Fibroblast of lung (primary cell): Measurements from ENCODE around the gene SEC23A. TPM values are rescaled to one million over a fixed set of nuclear protein-coding genes. Genes with fewer than 3 reads are reported as not detected.

Experiments used
- DNase-seq, 2 donors: peaks; one replicate each; pipeline versions ENCODE4 v3.0.0 to v3.0.0-alpha.2; 2010; ENCODE audit warnings: low read depth in 2 of 2
- H2AFZ ChIP-seq: 2 replicates; pipeline ENCODE4 v1.5.1; 2012; ENCODE audit warnings: low read length, control low read depth, inconsistent platforms
- H3K27ac ChIP-seq: 2 replicates; pipeline ENCODE4 v1.5.1; 2011; ENCODE audit warnings: low read length, control low read depth; ENCODE audit not compliant: insufficient read depth
- H3K27me3 ChIP-seq: 2 replicates; pipeline ENCODE4 v1.5.1; 2011; ENCODE audit warnings: mild to moderate bottlenecking, low read length; ENCODE audit not compliant: control insufficient read depth, insufficient read depth
- H3K36me3 ChIP-seq: 2 replicates; pipeline ENCODE4 v1.5.1; 2011; ENCODE audit warnings: low read length; ENCODE audit not compliant: control insufficient read depth, insufficient read depth
- H3K4me1 ChIP-seq: 2 replicates; pipeline ENCODE4 v1.5.1; 2011; ENCODE audit warnings: low read length; ENCODE audit not compliant: control insufficient read depth, insufficient read depth; ENCODE audit errors: extremely low read depth
- H3K4me2 ChIP-seq: 2 replicates; pipeline ENCODE4 v1.5.1; 2011; ENCODE audit warnings: low read length, control low read depth; ENCODE audit not compliant: insufficient read depth; ENCODE audit errors: extremely low read depth
- H3K4me3 ChIP-seq, 4 experiments: fragments of 200-600 bp in 1 of 4; sonication (generic) in 1 of 4; replicated peaks in 1 of 4; 2 replicates each; pipeline ENCODE4 v1.5.1; 2011 to 2016; ENCODE audit warnings: low read length in 4 of 4, low read depth in 3 of 4, mild to moderate bottlenecking in 3 of 4, control low read depth in 2 of 4, inconsistent platforms in 1 of 4, mixed read lengths in 1 of 4; ENCODE audit not compliant: insufficient read depth in 1 of 4; ENCODE audit errors: control extremely low read depth in 1 of 4
- H3K79me2 ChIP-seq: 2 replicates; pipeline ENCODE4 v1.5.1; 2012; ENCODE audit warnings: mild to moderate bottlenecking, low read length, inconsistent platforms; ENCODE audit not compliant: control insufficient read depth, insufficient read depth
- H3K9ac ChIP-seq: 2 replicates; pipeline ENCODE4 v1.5.1; 2011; ENCODE audit warnings: mild to moderate bottlenecking, low read length, control low read depth; ENCODE audit not compliant: insufficient read depth
- H3K9me3 ChIP-seq: 2 replicates; pipeline ENCODE4 v1.5.1; 2012; ENCODE audit warnings: low read depth, low read length; ENCODE audit not compliant: control insufficient read depth, insufficient read depth
- H4K20me1 ChIP-seq: 2 replicates; pipeline ENCODE4 v1.5.1; 2011; ENCODE audit warnings: low read length; ENCODE audit not compliant: control insufficient read depth, insufficient read depth; ENCODE audit errors: extremely low read depth
- EZH2 ChIP-seq: IDR thresholded peaks from 2 replicates; pipeline ENCODE4 v1.5.1; 2012; ENCODE audit warnings: low read length, control low read depth, mild to moderate bottlenecking; ENCODE audit errors: missing control alignments
- polyA plus RNA-seq, 2 donors: library from polyadenylated mRNA; depleted of rRNA in 1 of 2; stranded (reverse) in 1 of 2; unstranded in 1 of 2; fragments of >200 nt; gene quantifications; 2 replicates each; pipeline ENCODE4 v1.2.1, GENCODE V29; 2011 to 2012; ENCODE audit warnings: missing spikeins in 1 of 2
- total RNA-seq: library from RNA; depleted of rRNA; stranded (reverse); fragments of >200 nt; gene quantifications from 2 replicates; pipeline ENCODE4 v1.2.1, GENCODE V29; 2014
- TF ChIP-seq, protein P1 (sequence below), 2 donors: IDR thresholded peaks in 1 of 2; conservative IDR thresholded peaks in 1 of 2; 1 replicate in 1 of 2; 2 replicates in 1 of 2; pipeline ENCODE4 v1.5.1; 2011 to 2012; ENCODE audit warnings: low read length in 2 of 2, control low read depth in 1 of 2, inconsistent platforms in 1 of 2, low read depth in 1 of 2, mild to moderate bottlenecking in 1 of 2

The SEC23A gene
- total and polyA plus RNA-seq, 2 donors (not counting 1 experiment from before 2014, with no cell fraction given): 271 to 287 TPM

- H3K79me2 ChIP-seq: no peaks in the 10 kb centered on the region
- no peak overlapping the region for H3K9ac ChIP-seq
- no peaks in the 10 kb centered on the region for H3K9me3 ChIP-seq
- no peak overlapping the region for H3K4me2 ChIP-seq
- H3K4me3 ChIP-seq: no peak overlapping the region
- no peaks in the 10 kb centered on the region for H3K27me3 ChIP-seq
- H2AFZ ChIP-seq: no peak overlapping the region
- H3K36me3 ChIP-seq: no peaks in the 10 kb centered on the region
- no peaks in the 10 kb centered on the region for H3K4me1 ChIP-seq
- no peak overlapping the region for H3K27ac ChIP-seq
- H4K20me1 ChIP-seq: no peaks in the 10 kb centered on the region
- TF ChIP-seq EZH2: no peak
- TF ChIP-seq, protein P1, sequence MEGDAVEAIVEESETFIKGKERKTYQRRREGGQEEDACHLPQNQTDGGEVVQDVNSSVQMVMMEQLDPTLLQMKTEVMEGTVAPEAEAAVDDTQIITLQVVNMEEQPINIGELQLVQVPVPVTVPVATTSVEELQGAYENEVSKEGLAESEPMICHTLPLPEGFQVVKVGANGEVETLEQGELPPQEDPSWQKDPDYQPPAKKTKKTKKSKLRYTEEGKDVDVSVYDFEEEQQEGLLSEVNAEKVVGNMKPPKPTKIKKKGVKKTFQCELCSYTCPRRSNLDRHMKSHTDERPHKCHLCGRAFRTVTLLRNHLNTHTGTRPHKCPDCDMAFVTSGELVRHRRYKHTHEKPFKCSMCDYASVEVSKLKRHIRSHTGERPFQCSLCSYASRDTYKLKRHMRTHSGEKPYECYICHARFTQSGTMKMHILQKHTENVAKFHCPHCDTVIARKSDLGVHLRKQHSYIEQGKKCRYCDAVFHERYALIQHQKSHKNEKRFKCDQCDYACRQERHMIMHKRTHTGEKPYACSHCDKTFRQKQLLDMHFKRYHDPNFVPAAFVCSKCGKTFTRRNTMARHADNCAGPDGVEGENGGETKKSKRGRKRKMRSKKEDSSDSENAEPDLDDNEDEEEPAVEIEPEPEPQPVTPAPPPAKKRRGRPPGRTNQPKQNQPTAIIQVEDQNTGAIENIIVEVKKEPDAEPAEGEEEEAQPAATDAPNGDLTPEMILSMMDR (conservative IDR thresholded peaks at IDR 0.05 in 1 of 2, IDR thresholded peaks at IDR 0.05 in 1 of 2; ENCODE audit: low read depth in 1 of 2, low read length in 2 of 2): no peak
- no peak for DNase-seq
Observed at GRCh38 chr14:38991299-38991698, 111.7 kb downstream of the SEC23A start.

GRCh38 chr14:38989922-38990546, 113.0 kb downstream of the SEC23A start:
- Histone ChIP-seq H3K9ac (no peak overlapping the region), H3K4me1 (no peaks in the 10 kb centered on the region), H3K27me3 (no peaks in the 10 kb centered on the region), H4K20me1 (no peaks in the 10 kb centered on the region), H3K9me3 (no peaks in the 10 kb centered on the region), H3K4me2 (no peak overlapping the region), H3K36me3 (no peaks in the 10 kb centered on the region), H3K4me3 (no peak overlapping the region), H2AFZ (no peak overlapping the region), H3K79me2 (no peaks in the 10 kb centered on the region), H3K27ac (no peak overlapping the region)
- TF ChIP-seq, protein P1 (conservative IDR thresholded peaks at IDR 0.05 in 1 of 2, IDR thresholded peaks at IDR 0.05 in 1 of 2; ENCODE audit: low read depth in 1 of 2, low read length in 2 of 2): no peak
- no peak for TF ChIP-seq EZH2
- no peak for DNase-seq

- Histone ChIP-seq H3K27ac (no peak overlapping the region), H3K4me1 (no peaks in the 10 kb centered on the region), H3K79me2 (no peaks in the 10 kb centered on the region), H3K27me3 (no peaks in the 10 kb centered on the region), H4K20me1 (no peaks in the 10 kb centered on the region), H3K4me2 (no peak overlapping the region), H3K9me3 (no peaks in the 10 kb centered on the region), H3K36me3 (no peaks in the 10 kb centered on the region), H3K9ac (no peak overlapping the region), H2AFZ (no peak overlapping the region), H3K4me3 (no peak overlapping the region)
- no peak for TF ChIP-seq EZH2
- TF ChIP-seq, protein P1 (conservative IDR thresholded peaks at IDR 0.05 in 1 of 2, IDR thresholded peaks at IDR 0.05 in 1 of 2; ENCODE audit: low read depth in 1 of 2, low read length in 2 of 2): no peak
- DNase-seq: no peak
Observed at GRCh38 chr14:38987781-38988180, 115.3 kb downstream of the SEC23A start.
